HCEC 1CT (cell line): ENCODE results near the gene TNNC2.
A peak's percentile ranks its signal among the peaks of the same experiment; 100 is the strongest.

Experiments used
- DNase-seq: peaks from one replicate; pipeline ENCODE4 v3.0.0-alpha.2; 2017

TNNC2 gene

DNA sequence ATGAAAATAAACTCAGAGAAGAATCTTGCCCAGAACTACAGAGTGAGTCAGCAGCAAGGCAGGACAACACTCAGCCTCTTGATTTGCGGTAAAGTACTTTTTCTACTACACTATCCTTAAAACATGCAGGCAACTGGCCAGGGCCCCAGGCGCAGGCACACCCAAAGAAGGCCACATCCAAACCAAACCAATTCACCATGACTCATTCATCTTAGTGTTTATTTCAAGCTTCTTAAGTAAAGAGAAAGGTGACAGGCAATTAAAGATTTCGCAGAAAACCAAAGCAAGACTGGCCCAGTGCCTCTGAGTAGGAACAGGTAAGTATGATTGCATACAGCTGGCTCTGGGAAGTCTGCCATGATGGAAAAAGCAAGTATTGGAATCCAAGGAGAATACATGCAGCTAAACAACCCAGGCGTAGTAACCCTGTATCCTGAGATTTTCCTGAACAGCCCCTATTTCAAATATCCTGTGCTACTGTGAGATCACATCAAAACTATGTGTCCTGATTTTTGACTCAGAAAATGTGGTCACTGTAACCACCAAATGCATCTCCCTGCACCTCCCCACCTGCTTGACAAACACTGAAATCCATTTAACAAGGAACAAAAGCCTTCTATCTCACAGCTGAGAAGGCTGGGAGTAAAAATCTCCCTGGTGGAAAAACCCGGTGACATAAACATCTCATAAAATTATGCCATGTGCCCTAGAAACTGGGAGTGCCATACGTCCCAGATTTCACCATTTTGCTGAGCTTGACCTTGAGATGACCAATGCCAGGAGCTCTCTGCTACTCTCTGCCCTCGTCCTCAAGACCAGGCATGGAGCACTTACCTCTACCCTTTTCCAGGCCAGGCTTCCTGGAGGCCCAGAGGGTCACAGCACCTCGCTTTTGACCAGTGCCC, 47.8 kb downstream of the TNNC2 start:
- peak; percentile 100 for DNase-seq

DNA sequence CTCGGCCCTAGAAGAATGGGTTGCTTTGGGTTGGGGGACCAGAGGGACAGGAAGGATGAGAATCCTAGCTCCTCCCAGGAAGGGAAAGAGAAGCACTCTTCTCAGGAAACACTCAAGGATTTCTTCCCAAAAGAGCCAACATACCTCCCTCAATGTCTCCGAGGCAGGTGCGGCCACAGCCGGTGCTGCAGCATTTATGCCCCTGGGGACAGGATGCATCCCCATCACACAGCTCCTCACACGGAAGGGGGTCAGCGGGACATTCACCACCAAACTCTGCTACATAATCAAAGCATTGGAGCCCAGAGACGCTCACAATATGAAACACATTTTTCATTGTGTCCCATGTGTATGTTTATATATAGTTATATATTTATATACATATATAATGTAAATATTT, 50.2 kb downstream of the TNNC2 start:
- no peak for DNase-seq

DNA sequence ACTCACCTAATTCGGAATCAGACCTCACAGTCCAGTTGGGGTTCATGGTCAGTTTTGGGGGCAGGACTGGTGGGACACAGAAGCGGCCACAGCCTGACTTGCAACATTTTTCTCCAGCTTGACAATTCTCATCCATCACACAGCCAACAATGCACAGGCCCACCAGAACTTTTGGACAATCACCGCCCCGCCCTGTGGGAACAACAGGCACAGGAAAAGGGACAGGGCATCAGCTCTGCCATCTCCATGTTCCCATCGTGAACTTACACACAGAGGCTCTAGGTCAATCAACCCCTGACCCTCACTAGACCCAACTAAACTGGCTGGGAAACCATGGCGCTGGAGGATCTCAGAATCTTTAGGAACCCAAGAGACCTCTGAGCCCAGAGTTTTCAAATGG, 51.7 kb downstream of the TNNC2 start:
- DNase-seq = no peak

DNA sequence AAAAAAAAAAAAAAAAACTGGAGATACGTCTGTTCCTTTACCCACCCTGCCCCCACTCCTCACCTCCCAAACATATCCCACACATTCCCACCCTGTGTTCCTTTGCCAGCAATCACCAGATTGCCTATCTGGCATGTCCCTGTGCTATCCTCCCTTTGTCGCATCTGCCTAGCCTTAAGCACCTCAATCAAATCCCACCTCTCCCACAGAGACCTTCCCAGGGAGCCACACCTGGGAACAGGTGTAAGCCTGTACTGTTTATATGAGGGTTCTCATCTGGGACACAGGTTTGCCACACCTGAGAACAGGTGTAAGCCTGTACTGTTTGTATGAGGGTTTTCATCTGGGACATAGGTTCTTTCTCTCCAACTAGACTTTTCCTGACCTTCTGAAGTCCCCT, 52.2 kb downstream of the TNNC2 start:
- no peak for DNase-seq
